Cardiac muscle cell (in vitro differentiated cells and primary cell): ENCODE data around the gene TMTC4. TPM values are rescaled to one million over a fixed set of nuclear protein-coding genes. Genes with fewer than 3 reads are reported as not detected.
A peak's percentile ranks its signal among the peaks of the same experiment; 100 is the strongest.

ENCODE experiments used
- DNase-seq, 2 donors: peaks; one replicate each; pipeline versions ENCODE4 v3.0.0 to v3.0.0-alpha.2; 2010 to 2017; ENCODE audit warnings: low read depth in 1 of 2, low spot score in 1 of 2
- H3K27ac ChIP-seq: fragments of 200-600 bp; sonication (generic); 2 replicates; pipeline ENCODE4 v1.5.1; 2016
- H3K27me3 ChIP-seq: fragments of 200-600 bp; sonication (generic); 2 replicates; pipeline ENCODE4 v1.6.0; 2016; ENCODE audit warnings: control low read depth
- H3K36me3 ChIP-seq: fragments of 200-600 bp; sonication (generic); 2 replicates; pipeline ENCODE4 v1.5.1; 2016; ENCODE audit warnings: control low read depth
- H3K4me1 ChIP-seq: fragments of 200-600 bp; sonication (generic); 2 replicates; pipeline ENCODE4 v1.8.1; 2017; ENCODE audit warnings: low read depth, mild to moderate bottlenecking, mixed run types
- H3K4me3 ChIP-seq: fragments of 200-600 bp; sonication (generic); 2 replicates; pipeline ENCODE4 v1.5.1; 2016; ENCODE audit warnings: mild to moderate bottlenecking
- H3K9me3 ChIP-seq: fragments of 200-600 bp; sonication (generic); 2 replicates; pipeline ENCODE4 v1.5.1; 2017; ENCODE audit warnings: low read depth, mild to moderate bottlenecking, control low read depth
- polyA plus RNA-seq: library from polyadenylated mRNA; unstranded; fragments of >200 nt; fragmentation: Nextera tagmentation; extraction: Ambion mirVana; gene quantifications from 2 replicates; pipeline ENCODE4 v1.2.1, GENCODE V29; 2016
- total RNA-seq: library from RNA; depleted of rRNA; stranded (reverse); fragments of >200 nt; gene quantifications from 2 replicates; pipeline ENCODE4 v1.2.3, GENCODE V29; 2016
- TF ChIP-seq, protein P1 (sequence below): IDR thresholded peaks from 2 replicates; pipeline ENCODE4 v1.5.1; 2012; ENCODE audit warnings: low read depth, mild to moderate bottlenecking, low read length

The TMTC4 gene
- total and polyA plus RNA-seq, 2 experiments from 2014 or later = 25.6 to 29.3 TPM

DNA sequence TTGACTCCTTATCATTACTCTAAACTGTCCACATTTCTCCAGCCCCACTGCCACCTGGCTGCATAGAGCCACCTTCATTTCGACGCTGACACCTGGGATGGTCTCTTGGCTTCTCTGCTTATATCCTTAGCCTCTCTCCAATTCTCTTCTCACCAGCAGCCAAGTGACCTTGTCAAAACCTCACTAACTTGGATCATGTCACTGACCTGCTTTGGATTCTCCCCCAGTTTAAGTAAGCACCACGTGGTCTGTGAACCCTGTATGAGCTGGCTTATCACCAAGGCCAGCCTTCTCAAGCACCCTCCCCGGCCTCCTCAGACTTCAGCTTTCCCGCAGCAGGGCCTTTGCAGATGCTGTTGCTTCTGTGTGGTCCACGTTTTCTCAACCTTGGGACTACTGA is 73.7 kb downstream of the TMTC4 start:
- H3K4me3 ChIP-seq = no peak overlapping the region
- no peaks in the 10 kb centered on the region for H3K36me3 ChIP-seq
- no peak for DNase-seq
- H3K27ac ChIP-seq = no peak overlapping the region
- H3K27me3 ChIP-seq = no peaks in the 10 kb centered on the region
- H3K9me3 ChIP-seq = no peaks in the 10 kb centered on the region
- no peaks in the 10 kb centered on the region for H3K4me1 ChIP-seq
- TF ChIP-seq, protein P1, sequence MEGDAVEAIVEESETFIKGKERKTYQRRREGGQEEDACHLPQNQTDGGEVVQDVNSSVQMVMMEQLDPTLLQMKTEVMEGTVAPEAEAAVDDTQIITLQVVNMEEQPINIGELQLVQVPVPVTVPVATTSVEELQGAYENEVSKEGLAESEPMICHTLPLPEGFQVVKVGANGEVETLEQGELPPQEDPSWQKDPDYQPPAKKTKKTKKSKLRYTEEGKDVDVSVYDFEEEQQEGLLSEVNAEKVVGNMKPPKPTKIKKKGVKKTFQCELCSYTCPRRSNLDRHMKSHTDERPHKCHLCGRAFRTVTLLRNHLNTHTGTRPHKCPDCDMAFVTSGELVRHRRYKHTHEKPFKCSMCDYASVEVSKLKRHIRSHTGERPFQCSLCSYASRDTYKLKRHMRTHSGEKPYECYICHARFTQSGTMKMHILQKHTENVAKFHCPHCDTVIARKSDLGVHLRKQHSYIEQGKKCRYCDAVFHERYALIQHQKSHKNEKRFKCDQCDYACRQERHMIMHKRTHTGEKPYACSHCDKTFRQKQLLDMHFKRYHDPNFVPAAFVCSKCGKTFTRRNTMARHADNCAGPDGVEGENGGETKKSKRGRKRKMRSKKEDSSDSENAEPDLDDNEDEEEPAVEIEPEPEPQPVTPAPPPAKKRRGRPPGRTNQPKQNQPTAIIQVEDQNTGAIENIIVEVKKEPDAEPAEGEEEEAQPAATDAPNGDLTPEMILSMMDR = no peak

DNA sequence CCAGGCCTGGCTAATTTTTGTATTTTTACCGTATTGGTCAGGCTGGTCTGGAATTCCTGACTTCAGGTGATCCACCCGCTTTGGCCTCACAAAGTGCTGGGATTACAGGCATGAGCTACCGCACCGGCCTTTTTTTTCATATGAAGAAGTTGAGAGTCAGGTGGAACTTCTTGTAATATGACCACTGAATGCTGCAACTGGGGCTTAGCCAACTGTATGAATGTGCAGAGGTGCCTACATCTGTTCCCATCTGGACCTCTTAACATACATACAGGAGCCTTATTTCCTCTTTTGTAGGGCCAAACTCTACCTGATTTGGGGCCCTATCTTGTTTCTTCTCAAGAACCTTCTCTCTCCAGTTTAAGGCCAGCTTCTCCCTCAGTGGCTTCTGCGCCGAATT is 74.1 kb downstream of the TMTC4 start:
- no peak overlapping the region for H3K27ac ChIP-seq
- no peaks in the 10 kb centered on the region for H3K36me3 ChIP-seq
- no peak overlapping the region for H3K4me3 ChIP-seq
- no peaks in the 10 kb centered on the region for H3K9me3 ChIP-seq
- TF ChIP-seq, protein P1 = no peak
- H3K4me1 ChIP-seq = no peaks in the 10 kb centered on the region
- no peaks in the 10 kb centered on the region for H3K27me3 ChIP-seq
- DNase-seq = no peak

DNA sequence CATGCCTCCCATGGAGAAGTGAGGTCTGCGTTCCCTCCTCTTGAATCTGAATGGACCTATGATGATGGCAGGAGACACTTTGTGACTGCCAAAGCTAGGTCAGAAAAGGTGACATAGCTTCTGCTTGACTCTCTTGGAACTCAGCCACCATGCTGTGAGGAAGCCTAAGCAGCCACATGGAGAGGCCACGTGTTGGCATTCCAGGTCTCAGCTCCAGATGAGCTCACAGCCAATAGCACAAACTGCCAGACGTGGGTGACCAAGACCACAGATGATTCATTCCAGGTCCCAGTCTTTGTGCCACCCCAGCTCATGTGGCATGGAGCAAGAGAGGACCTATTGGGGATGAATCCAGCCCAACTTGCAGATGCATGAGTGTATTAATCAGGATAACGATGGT is 77.3 kb downstream of the TMTC4 start:
- H3K4me1 ChIP-seq = peaks cover 7% of the 10 kb centered on the region
- no peak overlapping the region for H3K27ac ChIP-seq
- H3K9me3 ChIP-seq = no peaks in the 10 kb centered on the region
- no peaks in the 10 kb centered on the region for H3K27me3 ChIP-seq
- no peak overlapping the region for H3K4me3 ChIP-seq
- no peaks in the 10 kb centered on the region for H3K36me3 ChIP-seq
- no peak for DNase-seq
- TF ChIP-seq, protein P1 = no peak

DNA sequence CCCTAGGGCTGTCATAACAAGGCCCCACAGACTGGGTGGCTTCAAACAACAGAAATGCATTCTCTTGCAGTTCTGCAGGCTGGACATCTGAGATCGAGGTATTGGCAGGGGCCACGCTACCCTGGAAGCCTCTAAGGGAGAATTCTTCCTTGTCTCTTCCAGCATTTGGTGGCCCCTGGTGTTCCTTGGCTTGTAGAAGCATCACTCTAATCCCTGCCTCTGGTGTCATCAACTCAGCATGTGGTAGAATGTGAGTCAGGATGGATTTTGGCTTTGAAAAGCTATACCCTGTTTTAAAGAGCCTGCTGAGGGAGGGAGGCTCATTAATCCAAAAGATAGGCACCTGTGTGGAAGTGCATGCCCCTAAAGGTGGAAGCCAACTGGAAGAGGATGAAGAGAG is 78.1 kb downstream of the TMTC4 start:
- TF ChIP-seq, protein P1 = no peak
- H3K36me3 ChIP-seq = no peaks in the 10 kb centered on the region
- DNase-seq = no peak
- H3K27ac ChIP-seq = no peak overlapping the region
- peaks cover 7% of the 10 kb centered on the region for H3K4me1 ChIP-seq
- no peak overlapping the region for H3K4me3 ChIP-seq
- H3K27me3 ChIP-seq = no peaks in the 10 kb centered on the region
- no peaks in the 10 kb centered on the region for H3K9me3 ChIP-seq

DNA sequence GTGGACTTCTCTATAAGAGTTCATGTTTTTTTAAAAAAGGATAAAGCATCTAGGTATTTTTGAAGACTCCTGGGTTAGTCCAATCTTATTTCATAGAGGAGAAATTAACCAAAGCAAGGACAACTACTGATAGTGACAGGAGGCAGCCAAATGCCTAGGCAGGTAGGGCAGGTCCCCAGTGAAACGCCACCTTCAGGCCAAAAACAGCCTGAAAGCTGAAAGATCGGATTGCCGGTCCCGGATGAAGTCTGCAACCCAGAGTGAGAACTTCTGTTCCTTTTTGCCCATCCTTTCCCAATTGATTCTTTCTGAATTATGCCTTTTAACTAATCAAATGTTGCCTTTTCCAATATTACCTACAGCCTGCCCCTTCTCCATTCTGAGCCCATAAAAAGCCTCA is 79.9 kb downstream of the TMTC4 start:
- Histone ChIP-seq H3K4me3 (no peak overlapping the region), H3K27ac (no peak overlapping the region), H3K9me3 (no peaks in the 10 kb centered on the region), H3K4me1 (peaks cover 7% of the 10 kb centered on the region), H3K36me3 (no peaks in the 10 kb centered on the region), H3K27me3 (no peaks in the 10 kb centered on the region)
- DNase-seq = peak in 1 of 2 donors; percentile 42
- TF ChIP-seq, protein P1 = peak; percentile 39

DNA sequence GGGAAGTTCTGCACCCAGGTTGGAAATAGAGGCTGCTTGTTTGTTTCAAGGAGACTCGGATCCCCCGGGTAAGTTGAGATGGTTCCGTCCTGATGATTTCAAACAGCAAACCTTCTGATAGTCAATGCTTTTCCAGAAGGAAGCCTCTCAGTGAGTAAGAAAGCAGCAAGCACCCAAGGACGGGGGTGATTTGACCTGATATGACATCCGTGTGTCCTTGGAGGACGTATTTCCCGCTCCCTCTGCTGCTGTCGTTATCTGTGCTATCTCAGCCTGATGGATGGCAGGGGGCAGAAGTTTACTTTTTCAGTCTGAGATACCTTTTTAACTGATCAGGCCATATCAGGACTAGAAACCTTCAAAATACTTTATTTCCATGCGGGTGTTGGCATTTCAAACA is 80.3 kb downstream of the TMTC4 start:
- H3K27me3 ChIP-seq = no peaks in the 10 kb centered on the region
- DNase-seq = no peak
- no peak overlapping the region for H3K4me3 ChIP-seq
- no peak overlapping the region for H3K27ac ChIP-seq
- peaks cover 7% of the 10 kb centered on the region for H3K4me1 ChIP-seq
- H3K36me3 ChIP-seq = no peaks in the 10 kb centered on the region
- H3K9me3 ChIP-seq = no peaks in the 10 kb centered on the region
- TF ChIP-seq, protein P1 = no peak
